ENCODE results near the gene C12orf60.
A peak's percentile ranks its signal among the peaks of the same experiment; 100 is the strongest.

C12orf60 gene

DNA sequence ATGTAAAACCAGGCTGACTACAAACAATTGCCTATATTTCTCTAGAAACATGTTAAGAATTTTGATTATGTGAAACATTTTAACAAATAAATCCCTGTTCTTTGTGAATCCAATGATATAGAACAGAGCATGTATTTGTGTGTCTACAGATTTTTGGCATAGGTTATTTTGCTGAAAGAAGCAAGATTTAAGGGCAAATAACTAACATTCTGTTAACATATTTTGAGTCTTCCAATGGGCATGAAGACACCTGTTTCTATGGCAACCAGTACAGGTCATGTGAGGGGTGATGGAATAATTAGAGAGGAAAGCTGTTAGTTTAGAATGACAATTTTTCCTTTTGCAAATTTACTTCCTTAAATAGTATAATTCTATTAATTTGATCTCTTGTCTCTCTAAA is 31.0 kb downstream of the C12orf60 start:
- DNase-seq (ENCODE audit: low spot score): no peak

DNA sequence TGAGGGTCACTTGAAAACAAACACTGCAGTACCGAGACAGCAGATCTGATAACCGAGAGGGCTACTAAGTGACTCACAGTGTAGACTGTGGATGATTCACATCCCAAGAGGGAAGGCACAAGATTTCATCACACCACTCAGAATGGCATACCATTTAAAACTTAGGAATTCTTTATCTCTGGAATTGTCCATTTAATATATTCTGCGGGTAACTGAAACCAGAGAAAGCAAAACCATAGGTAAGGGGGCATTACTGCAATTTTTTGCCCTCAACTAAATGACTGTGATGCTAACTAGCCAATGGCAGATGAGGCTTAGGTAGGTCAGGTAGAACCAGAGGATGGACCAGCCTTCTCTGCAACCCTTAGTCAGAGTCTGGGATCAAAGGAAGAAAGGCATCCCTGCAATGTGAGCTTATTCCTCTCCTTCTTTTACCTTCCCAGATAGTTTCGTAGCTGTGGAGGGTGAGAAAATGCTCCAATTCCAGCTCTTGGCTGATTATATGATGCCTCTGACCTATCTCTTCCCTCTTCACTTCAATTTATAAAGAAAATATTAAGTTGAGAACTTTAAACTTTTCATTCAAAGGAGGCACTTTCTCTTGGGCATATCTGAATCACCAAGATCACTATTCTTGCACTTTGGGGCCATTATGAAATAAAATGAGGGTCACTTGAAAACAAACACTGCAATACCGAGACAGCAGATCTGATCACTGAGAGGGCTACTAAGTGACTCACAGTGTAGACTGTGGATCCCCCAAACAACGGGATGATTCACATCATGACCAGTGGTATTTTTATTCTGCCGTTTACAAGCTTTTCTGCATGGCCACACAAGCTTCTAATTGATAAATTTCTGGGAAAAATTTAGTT is 33.1 kb downstream of the C12orf60 start:
- peak; percentile 59 for DNase-seq (ENCODE audit: low spot score)

DNA sequence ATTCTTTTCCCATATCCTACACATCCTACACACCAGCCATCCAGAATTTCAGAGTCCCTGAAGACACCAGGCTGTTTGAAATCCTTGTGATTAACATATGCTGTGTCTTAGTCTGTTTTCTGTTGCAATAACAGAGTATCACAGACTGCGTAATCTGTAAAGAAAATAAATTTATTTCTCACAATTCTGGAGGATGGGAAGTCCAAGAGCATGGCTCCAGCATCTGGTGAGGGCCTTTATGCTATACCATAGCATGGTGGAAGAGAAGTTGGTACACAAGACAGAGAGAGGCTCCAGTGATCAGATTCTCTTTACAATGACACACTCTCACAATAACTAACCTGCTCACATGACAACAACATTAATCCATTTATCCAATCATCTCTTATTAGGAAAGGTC is 35.8 kb downstream of the C12orf60 start:
- no peak for DNase-seq (ENCODE audit: low spot score)

DNA sequence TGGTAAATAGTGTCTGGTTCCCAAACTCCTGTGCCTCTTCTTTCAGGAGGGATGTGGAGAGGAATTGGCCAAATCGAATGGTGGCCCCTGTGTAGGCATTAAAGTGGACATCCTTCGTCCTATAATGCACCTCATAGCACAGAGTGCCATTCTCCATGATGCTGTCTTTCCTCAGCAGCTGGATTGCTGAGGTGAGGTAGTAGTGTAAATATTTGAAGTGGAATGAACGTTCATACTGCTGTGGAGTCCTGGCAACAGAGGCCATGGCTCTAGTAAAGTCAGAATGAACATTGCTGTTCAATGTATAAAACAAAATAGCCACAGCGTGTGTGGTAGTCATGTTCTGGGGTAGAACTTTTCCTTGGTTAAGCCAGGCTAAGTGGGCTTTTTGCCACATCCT is 37.1 kb downstream of the C12orf60 start:
- DNase-seq (ENCODE audit: low spot score): no peak

- peak; percentile 69 for DNase-seq (ENCODE audit: low spot score)
These were observed 38.3 kb downstream of the C12orf60 start for GRCh38 chr12:14841761-14842160.

GRCh38 chr12:14842315-14842714 is 38.8 kb downstream of the C12orf60 start:
- no peak for DNase-seq (ENCODE audit: low spot score)

DNA sequence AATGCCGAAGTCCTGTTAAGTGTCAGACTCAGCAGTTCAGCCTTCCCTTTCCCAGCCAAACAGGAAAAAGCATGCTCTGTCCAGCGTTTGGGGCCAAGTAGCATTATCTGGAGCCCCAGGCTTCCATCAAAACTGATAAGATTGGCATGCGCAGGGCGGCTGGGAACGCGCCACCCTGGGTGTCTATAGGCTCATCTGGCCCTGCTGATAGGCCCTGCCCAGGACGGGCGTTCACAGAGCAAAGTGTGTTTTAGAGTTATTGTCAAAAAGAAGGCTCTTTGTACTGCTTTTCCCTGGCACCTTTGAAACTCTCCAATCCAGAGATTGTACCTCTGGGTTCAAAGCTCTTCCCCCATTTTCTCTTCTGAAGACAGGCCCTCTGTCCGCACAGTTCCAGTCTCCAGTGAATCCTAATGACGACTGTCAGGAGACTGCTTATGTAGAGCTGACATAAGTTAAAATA is 40.0 kb downstream of the C12orf60 start, which contains the start of gene ART4:
Gene ART4, minus strand, starts transcription at position 102 of the 463 bp plus-strand sequence. CDS start 413 bp downstream, outside the sequence.
- DNase-seq (ENCODE audit: low spot score): no peak

GRCh38 chr12:14844401-14844800 is 40.9 kb downstream of the C12orf60 start:
- no peak for DNase-seq (ENCODE audit: low spot score)

- peak; percentile 70 for DNase-seq (ENCODE audit: low spot score)
These were observed 41.9 kb downstream of the C12orf60 start for GRCh38 chr12:14845350-14845750.

DNA sequence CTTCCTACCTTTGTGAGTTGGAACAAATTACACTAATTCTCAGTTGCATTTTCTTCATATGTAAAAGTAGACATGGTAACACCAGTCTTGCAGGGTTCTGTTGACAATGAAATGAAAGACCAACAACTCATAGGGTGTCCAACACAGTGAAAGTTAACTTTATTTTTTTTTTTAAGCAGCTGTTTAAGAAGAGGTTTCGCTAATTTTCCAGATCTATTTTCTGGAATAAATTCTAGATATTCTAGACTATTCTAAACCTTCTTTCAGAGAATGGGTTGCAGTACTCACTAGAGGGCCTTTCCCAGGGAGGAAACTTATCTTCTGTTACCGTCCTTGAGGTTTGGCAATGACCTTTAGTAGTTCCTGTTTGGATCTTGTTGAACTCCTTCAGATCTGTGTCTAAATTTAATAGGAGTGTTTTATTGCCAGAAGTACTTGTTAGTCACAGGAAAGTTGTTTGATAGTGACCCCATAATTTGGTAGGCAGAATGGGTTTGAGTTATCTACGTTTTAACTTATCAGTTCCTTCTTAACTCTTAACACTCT is 42.6 kb downstream of the C12orf60 start:
- no peak for DNase-seq (ENCODE audit: low spot score)

GRCh38 chr12:14846876-14847580 is 43.6 kb downstream of the C12orf60 start:
- no peak for DNase-seq (ENCODE audit: low spot score)

DNA sequence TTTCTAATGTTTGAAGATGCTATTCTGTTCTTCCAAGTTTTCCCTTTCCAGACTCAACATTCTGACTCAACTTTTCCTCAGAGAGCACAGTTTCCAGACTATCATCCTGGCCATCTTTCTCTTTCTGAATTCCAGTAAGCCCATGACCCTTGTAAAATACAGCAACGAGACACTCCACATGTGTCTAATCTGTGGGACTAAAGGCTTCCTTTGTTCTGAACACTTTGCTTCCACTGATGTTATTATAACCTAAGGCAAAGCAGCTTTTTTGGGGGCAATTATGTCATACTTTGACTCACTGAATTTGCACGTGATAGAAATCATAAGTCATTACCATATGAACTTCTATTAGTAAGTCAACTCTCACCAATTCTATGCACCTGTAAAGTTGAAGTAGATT is 46.2 kb downstream of the C12orf60 start:
- no peak for DNase-seq (ENCODE audit: low spot score)

- DNase-seq (ENCODE audit: low spot score): no peak
These were observed 47.6 kb downstream of the C12orf60 start for GRCh38 chr12:14850929-14851663.

- DNase-seq (ENCODE audit: low spot score): no peak
These were observed 49.4 kb downstream of the C12orf60 start for GRCh38 chr12:14852880-14853279.

DNA sequence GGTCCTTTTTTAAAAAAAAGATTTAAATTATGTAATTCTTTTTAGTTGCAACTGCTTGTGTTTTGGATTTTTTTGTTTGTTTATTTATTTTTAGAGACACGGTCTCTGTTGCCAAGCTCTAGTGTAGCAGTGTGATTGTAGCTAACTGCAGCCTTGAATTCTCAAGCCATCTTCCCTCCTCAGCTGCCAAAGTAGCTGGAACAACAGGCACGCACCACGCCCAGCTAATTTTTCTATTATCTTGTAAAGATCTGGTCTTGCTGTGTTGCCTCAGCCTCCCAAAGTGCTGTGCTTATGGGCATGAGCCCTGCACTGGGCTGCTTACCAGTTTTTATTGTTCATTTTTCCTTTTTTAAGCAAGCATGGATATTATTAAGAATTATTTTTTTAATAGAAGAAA is 50.5 kb downstream of the C12orf60 start:
- DNase-seq (ENCODE audit: low spot score): no peak

GRCh38 chr12:14854586-14855183 is 51.2 kb downstream of the C12orf60 start:
- peak; percentile 44 for DNase-seq (ENCODE audit: low spot score)

GRCh38 chr12:14858513-14858912 is 55.0 kb downstream of the C12orf60 start:
- DNase-seq (ENCODE audit: low spot score): no peak

- DNase-seq (ENCODE audit: low spot score): no peak
These were observed 57.0 kb downstream of the C12orf60 start for GRCh38 chr12:14860490-14860889.

GRCh38 chr12:14868916-14869506 is 65.5 kb downstream of the C12orf60 start:
- no peak for DNase-seq (ENCODE audit: low spot score)

DNA sequence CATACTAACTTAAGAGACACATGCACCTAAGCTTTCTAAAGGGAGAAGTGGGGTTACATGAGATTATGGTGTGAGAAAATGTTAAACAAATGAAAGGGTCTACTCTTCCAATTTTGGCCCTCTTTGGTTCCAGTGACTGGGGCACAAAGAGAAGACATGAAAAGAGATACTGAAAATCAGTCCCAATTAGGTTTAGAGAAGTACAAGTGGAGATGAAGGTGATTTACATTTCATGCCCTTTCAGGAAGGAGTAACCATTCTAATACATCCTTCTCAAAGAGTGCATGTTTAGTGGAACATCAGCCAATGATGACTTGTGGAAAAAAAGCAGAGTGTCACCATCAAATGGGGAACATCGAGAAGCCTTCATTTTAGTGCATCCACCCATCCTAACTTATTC is 67.8 kb downstream of the C12orf60 start:
- DNase-seq (ENCODE audit: low spot score): no peak

DNA sequence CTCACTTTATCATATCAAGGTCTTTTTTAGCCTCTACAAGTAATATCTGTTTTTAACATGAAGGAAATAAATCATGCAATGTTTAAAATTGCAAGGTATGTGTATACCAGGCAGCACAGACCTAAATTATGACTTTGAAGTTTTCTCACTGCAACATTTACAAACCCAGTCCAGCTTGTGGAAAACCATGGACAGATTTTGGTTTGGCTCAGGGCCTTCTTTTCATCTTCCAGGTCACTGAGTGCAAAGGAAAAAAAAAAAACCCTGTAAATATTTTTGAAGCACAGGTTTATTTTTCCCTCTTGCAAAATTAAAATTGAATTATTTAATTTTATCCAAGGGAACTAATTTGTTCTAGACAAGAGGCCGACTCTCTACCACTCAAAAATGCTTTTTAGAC is 68.4 kb downstream of the C12orf60 start:
- DNase-seq (ENCODE audit: low spot score): no peak
